Nephron (organoid): ENCODE results near the gene SLC4A2.

Experiments
- H3K27ac Mint-ChIP-seq, 3 experiments: 2 replicates each; pipeline ENCODE4 v1.8.0; 2020; ENCODE audit warnings: mixed read lengths in 3 of 3, mild to moderate bottlenecking in 2 of 3, moderate library complexity in 1 of 3
- H3K27me3 Mint-ChIP-seq: 2 replicates; pipeline ENCODE4 v1.8.0; 2021; ENCODE audit warnings: low read depth, mild to moderate bottlenecking, moderate library complexity, mixed read lengths
- H3K36me3 Mint-ChIP-seq: 2 replicates; pipeline ENCODE4 v1.8.0; 2020; ENCODE audit warnings: low read depth, mixed read lengths
- H3K4me1 Mint-ChIP-seq: 2 replicates; pipeline ENCODE4 v1.8.0; 2020; ENCODE audit warnings: mixed read lengths
- H3K4me3 Mint-ChIP-seq, 3 experiments: 2 replicates each; pipeline ENCODE4 v1.8.0; 2020; ENCODE audit warnings: mild to moderate bottlenecking in 3 of 3, mixed read lengths in 3 of 3, moderate library complexity in 2 of 3
- H3K9me3 Mint-ChIP-seq: 2 replicates; pipeline ENCODE4 v1.8.0; 2020; ENCODE audit warnings: mixed read lengths
- TF ChIP-seq, protein P1 (sequence below), 3 experiments: fragments of 200-600 bp; sonication (generic); IDR thresholded peaks; one replicate each; pipeline ENCODE4 v1.5.0; 2021; ENCODE audit warnings: antibody characterized with exemption in 3 of 3; ENCODE audit not compliant: unreplicated experiment in 3 of 3

Gene SLC4A2

DNA sequence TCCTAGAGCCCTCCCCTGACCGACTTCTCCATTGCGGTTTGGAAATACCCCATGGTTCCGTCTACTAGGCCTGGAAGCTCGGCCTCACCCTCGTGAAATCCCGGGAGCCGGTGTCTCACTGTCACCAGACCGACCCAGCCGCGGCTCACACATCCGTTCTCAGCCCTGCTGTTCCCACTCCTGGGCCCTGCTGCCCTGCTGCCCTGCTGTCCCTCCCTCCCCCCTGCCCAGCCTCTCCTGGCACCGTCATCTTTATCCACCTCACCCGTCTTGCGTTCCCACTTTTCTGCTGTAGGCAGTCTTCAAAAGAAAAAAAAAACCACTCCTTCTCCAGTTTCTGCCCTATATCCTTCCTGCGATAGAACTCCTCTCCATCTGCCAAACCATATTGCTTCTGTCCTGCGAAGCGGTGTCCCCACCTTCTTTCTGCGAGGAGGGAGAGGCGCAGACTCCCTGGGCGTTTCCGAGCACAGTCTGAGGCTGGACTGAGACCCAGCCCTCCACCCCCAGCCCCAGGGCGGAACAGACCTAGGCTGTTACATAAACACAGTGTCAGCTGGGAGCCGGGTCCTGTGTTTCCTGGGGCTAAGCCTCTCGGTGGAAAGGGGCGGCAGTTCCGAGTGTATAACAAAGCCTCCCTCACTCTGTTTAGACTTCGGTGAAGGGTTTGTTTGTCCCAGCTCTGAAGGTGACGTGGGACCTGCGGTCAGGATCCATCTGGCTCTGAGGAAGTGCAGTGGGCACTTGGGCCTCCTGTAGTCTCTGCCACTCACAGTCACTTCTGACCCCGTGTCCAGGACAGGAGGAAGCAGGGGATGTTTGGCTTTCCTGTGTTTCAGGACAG, 29.7 kb downstream of the SLC4A2 start:
- peaks cover 4% of the 10 kb centered on the region for H3K27me3 Mint-ChIP-seq

GRCh38 chr7:151089893-151090730, 30.7 kb downstream of the SLC4A2 start:
- Mint-ChIP-seq H3K4me3 (peak overlapping the region; percentile 87 to 88 (median 87)), H3K27ac (peak overlapping the region; percentile 44 to 86 (median 84)), H3K9me3 (no peaks in the 10 kb centered on the region), H3K36me3 (no peaks in the 10 kb centered on the region), H3K4me1 (peaks cover 35% of the 10 kb centered on the region), H3K27me3 (peaks cover 4% of the 10 kb centered on the region)
- TF ChIP-seq, protein P1, sequence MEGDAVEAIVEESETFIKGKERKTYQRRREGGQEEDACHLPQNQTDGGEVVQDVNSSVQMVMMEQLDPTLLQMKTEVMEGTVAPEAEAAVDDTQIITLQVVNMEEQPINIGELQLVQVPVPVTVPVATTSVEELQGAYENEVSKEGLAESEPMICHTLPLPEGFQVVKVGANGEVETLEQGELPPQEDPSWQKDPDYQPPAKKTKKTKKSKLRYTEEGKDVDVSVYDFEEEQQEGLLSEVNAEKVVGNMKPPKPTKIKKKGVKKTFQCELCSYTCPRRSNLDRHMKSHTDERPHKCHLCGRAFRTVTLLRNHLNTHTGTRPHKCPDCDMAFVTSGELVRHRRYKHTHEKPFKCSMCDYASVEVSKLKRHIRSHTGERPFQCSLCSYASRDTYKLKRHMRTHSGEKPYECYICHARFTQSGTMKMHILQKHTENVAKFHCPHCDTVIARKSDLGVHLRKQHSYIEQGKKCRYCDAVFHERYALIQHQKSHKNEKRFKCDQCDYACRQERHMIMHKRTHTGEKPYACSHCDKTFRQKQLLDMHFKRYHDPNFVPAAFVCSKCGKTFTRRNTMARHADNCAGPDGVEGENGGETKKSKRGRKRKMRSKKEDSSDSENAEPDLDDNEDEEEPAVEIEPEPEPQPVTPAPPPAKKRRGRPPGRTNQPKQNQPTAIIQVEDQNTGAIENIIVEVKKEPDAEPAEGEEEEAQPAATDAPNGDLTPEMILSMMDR (IDR thresholded peaks at IDR 0.05; ENCODE audit: unreplicated experiment in 3 of 3): no peak

More for the DNA sequence above, 29.7 kb downstream of the SLC4A2 start:
- H3K27ac Mint-ChIP-seq: peak overlapping the region; percentile 44 to 86 (median 84)
- H3K4me3 Mint-ChIP-seq: peak overlapping the region; percentile 87 to 88 (median 87)
- H3K9me3 Mint-ChIP-seq: no peaks in the 10 kb centered on the region
- TF ChIP-seq, protein P1 (IDR thresholded peaks at IDR 0.05; ENCODE audit: unreplicated experiment in 3 of 3): no peak
- H3K4me1 Mint-ChIP-seq: peaks cover 41% of the 10 kb centered on the region
- H3K36me3 Mint-ChIP-seq: no peaks in the 10 kb centered on the region

DNA sequence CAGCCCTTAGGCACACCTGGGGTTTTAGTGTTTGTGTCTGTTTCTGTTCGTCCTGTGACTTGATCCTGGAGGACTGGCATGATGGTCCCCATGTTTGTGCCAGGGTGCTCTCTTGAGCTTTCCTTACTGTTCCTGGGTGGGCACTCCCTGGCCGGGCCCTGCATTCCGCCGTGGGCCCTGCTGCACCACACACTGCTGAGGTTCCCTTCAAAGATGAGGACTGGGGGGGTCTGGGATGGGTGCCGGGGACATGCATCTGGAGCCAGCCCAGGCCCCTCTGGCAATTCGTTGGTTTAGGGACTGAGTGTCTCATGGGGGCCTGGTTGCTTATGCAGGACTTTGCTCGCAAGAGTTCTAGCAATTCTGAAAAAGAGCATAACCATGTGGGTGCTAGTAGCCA, 31.6 kb downstream of the SLC4A2 start:
- Mint-ChIP-seq H3K27ac (no peak overlapping the region), H3K36me3 (no peaks in the 10 kb centered on the region), H3K27me3 (peaks cover 4% of the 10 kb centered on the region), H3K4me3 (peak overlapping the region in 1 of 3 experiments; percentile 30), H3K9me3 (no peaks in the 10 kb centered on the region), H3K4me1 (peaks cover 27% of the 10 kb centered on the region)
- TF ChIP-seq, protein P1 (IDR thresholded peaks at IDR 0.05; ENCODE audit: unreplicated experiment in 3 of 3): no peak

- Mint-ChIP-seq H3K27ac (no peak overlapping the region), H3K36me3 (no peaks in the 10 kb centered on the region), H3K9me3 (no peaks in the 10 kb centered on the region), H3K27me3 (peaks cover 4% of the 10 kb centered on the region), H3K4me3 (no peak overlapping the region), H3K4me1 (peaks cover 27% of the 10 kb centered on the region)
- TF ChIP-seq, protein P1 (IDR thresholded peaks at IDR 0.05; ENCODE audit: unreplicated experiment in 3 of 3): peak in 2 of 3 experiments; percentile 16 to 35
Observed at GRCh38 chr7:151091431-151091830, 32.0 kb downstream of the SLC4A2 start.

GRCh38 chr7:151091988-151092387, 32.6 kb downstream of the SLC4A2 start:
- Mint-ChIP-seq H3K9me3 (no peaks in the 10 kb centered on the region), H3K36me3 (no peaks in the 10 kb centered on the region), H3K27ac (no peak overlapping the region), H3K27me3 (peaks cover 4% of the 10 kb centered on the region), H3K4me3 (no peak overlapping the region), H3K4me1 (peaks cover 27% of the 10 kb centered on the region)
- TF ChIP-seq, protein P1 (IDR thresholded peaks at IDR 0.05; ENCODE audit: unreplicated experiment in 3 of 3): no peak
